ENCODE results near the gene L3MBTL4. TPM values are rescaled to one million over a fixed set of nuclear protein-coding genes. Genes with fewer than 3 reads are reported as not detected.
A peak's percentile ranks its signal among the peaks of the same experiment; 100 is the strongest.
"Not testable (repeated sequence)": the region's sequence is repeated elsewhere in the genome, so short reads cannot be mapped to it uniquely, and the experiment has no call there.

The L3MBTL4 gene
- total and polyA plus RNA-seq, 7 donors, result 0.04 to 1.3 (median 0.22) TPM

- H3K36me3 ChIP-seq (ENCODE audit: insufficient read depth in 1 of 2, low read depth in 1 of 2), result no peaks in the 10 kb centered on the region
- TF ChIP-seq CTCF (IDR thresholded peaks at IDR 0.05), result no peak
- H3K4me3 ChIP-seq, result no peak overlapping the region
- 93 to 96% (median 94%) methylated on average over 7 of the region's 7 CpGs for WGBS, 3 donors
- intact Hi-C loops (cut with DNase I), result no loop called here
- no peak overlapping the region for H3K27ac ChIP-seq
- H3K4me1 ChIP-seq, result no peaks in the 10 kb centered on the region
- DNase-seq, result no peak
- no peak for ATAC-seq
- no peaks in the 10 kb centered on the region for H3K9me3 ChIP-seq
- peaks cover 0 to 23% (median 0%) of the 10 kb centered on the region in 3 donors for H3K27me3 ChIP-seq (ENCODE audit: insufficient read depth in 3 of 3, low read length in 2 of 3)
Observed at GRCh38 chr18:6409933-6410332, 4.8 kb downstream of the L3MBTL4 start.

GRCh38 chr18:6408543-6408942 lies 6.2 kb downstream of the L3MBTL4 start:
- WGBS, 3 donors, result 96 to 98% (median 97%) methylated on average over 8 of the region's 8 CpGs
- H3K9me3 ChIP-seq; H3K4me3 ChIP-seq; ATAC-seq; DNase-seq; H3K4me1 ChIP-seq; H3K27ac ChIP-seq; intact Hi-C loops (cut with DNase I); H3K36me3 ChIP-seq (ENCODE audit: insufficient read depth in 1 of 2, low read depth in 1 of 2): not testable (repeated sequence)
- peaks cover 0 to 12% (median 0%) of the 10 kb centered on the region in 3 donors for H3K27me3 ChIP-seq (ENCODE audit: insufficient read depth in 3 of 3, low read length in 2 of 3)

- H3K4me1 ChIP-seq, result no peaks in the 10 kb centered on the region
- H3K27me3 ChIP-seq (ENCODE audit: insufficient read depth in 3 of 3, low read length in 2 of 3), result no peaks in the 10 kb centered on the region
- 74 to 76% (median 76%) methylated on average over 8 of the region's 8 CpGs for WGBS, 3 donors
- ATAC-seq (no peak), DNase-seq (no peak)
- H3K36me3 ChIP-seq (ENCODE audit: insufficient read depth in 1 of 2, low read depth in 1 of 2), result no peaks in the 10 kb centered on the region
- TF ChIP-seq CTCF (IDR thresholded peaks at IDR 0.05), result no peak
- H3K27ac ChIP-seq, result no peak overlapping the region
- no peak overlapping the region for H3K4me3 ChIP-seq
- intact Hi-C loops (cut with DNase I), result no loop called here
- H3K9me3 ChIP-seq, result no peaks in the 10 kb centered on the region
Observed at GRCh38 chr18:6406910-6407470, 7.7 kb downstream of the L3MBTL4 start.

GRCh38 chr18:6406075-6406909 lies 8.4 kb downstream of the L3MBTL4 start:
- TF ChIP-seq CTCF (IDR thresholded peaks at IDR 0.05), result no peak
- WGBS, 3 donors, result 42 to 60% (median 44%) methylated on average over 10 of the region's 10 CpGs
- Histone ChIP-seq H3K4me1 (no peaks in the 10 kb centered on the region), H3K27ac (no peak overlapping the region), H3K9me3 (no peaks in the 10 kb centered on the region), H3K36me3 (ENCODE audit: insufficient read depth in 1 of 2, low read depth in 1 of 2) (no peaks in the 10 kb centered on the region), H3K27me3 (ENCODE audit: insufficient read depth in 3 of 3, low read length in 2 of 3) (no peaks in the 10 kb centered on the region), H3K4me3 (no peak overlapping the region)
- intact Hi-C loops (cut with DNase I), result no loop called here
- ATAC-seq (peak in 2 of 4 donors; percentile 42 to 51), DNase-seq (peak in 1 of 2 donors; percentile 21)

GRCh38 chr18:6405237-6406074 lies 9.3 kb downstream of the L3MBTL4 start:
- WGBS, 3 donors, result 39 to 50% (median 49%) methylated on average over 11 of the region's 11 CpGs
- H3K27me3 ChIP-seq (ENCODE audit: insufficient read depth in 3 of 3, low read length in 2 of 3), result no peaks in the 10 kb centered on the region
- intact Hi-C loops (cut with DNase I), result no loop called here
- H3K4me3 ChIP-seq, result no peak overlapping the region
- no peak for DNase-seq
- no peak for ATAC-seq
- H3K9me3 ChIP-seq, result no peaks in the 10 kb centered on the region
- H3K4me1 ChIP-seq, result no peaks in the 10 kb centered on the region
- no peaks in the 10 kb centered on the region for H3K36me3 ChIP-seq (ENCODE audit: insufficient read depth in 1 of 2, low read depth in 1 of 2)
- TF ChIP-seq CTCF (IDR thresholded peaks at IDR 0.05), result no peak
- H3K27ac ChIP-seq, result no peak overlapping the region
